ENCODE data around the gene EML1. TPM values are rescaled to one million over a fixed set of nuclear protein-coding genes. Genes with fewer than 3 reads are reported as not detected.

EML1 gene
- polyA plus RNA-seq, 2 donors = 3.1 to 4.4 TPM

DNA sequence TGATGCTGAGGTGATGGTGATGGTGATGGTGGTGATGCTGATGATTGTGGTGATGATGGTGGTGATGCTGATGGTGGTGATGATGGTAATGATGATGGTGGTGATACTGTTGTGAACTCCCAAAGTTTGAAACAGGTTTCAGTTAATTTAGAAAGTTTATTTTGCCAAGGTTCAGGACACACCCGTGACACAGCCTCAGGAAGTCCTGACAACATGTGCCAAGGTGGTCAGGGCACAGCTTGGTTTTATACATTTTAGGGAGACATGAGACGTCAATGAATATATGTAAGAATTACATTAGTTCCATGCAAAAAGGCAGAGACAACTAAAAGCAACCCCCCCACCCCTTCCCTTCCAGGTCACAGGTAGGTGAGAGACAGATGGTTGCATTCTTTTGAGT, 159.2 kb downstream of the EML1 start:
- Histone ChIP-seq H3K4me3 (ENCODE audit: low read depth in 1 of 2, low read length in 2 of 2) (no peak overlapping the region), H3K36me3 (ENCODE audit: control insufficient read depth in 2 of 2, insufficient read depth in 2 of 2, low read length in 1 of 2) (no peaks in the 10 kb centered on the region), H3K27ac (ENCODE audit: low read depth in 2 of 2, low read length in 1 of 2) (no peak overlapping the region), H3K4me1 (ENCODE audit: control insufficient read depth in 2 of 2, insufficient read depth in 2 of 2, low read length in 1 of 2) (peaks cover 0 to 2% of the 10 kb centered on the region in 2 donors), H3K9me3 (ENCODE audit: control insufficient read depth in 2 of 2, insufficient read depth in 1 of 2, low read depth in 1 of 2, low read length in 1 of 2) (no peaks in the 10 kb centered on the region), H3K27me3 (ENCODE audit: control insufficient read depth in 1 of 2, insufficient read depth in 2 of 2, low read length in 2 of 2) (no peaks in the 10 kb centered on the region)
- 40 to 46% methylated on average over 2 of the region's 2 CpGs for WGBS, 2 donors

GRCh38 chr14:99955826-99956455, 162.7 kb downstream of the EML1 start:
- H3K36me3 ChIP-seq (ENCODE audit: control insufficient read depth in 2 of 2, insufficient read depth in 2 of 2, low read length in 1 of 2) = no peaks in the 10 kb centered on the region
- no peak overlapping the region for H3K4me3 ChIP-seq (ENCODE audit: low read depth in 1 of 2, low read length in 2 of 2)
- H3K9me3 ChIP-seq (ENCODE audit: control insufficient read depth in 2 of 2, insufficient read depth in 1 of 2, low read depth in 1 of 2, low read length in 1 of 2) = no peaks in the 10 kb centered on the region
- no peak overlapping the region for H3K27ac ChIP-seq (ENCODE audit: low read depth in 2 of 2, low read length in 1 of 2)
- 85 to 92% methylated on average over 7 of the region's 7 CpGs for WGBS, 2 donors
- no peaks in the 10 kb centered on the region for H3K4me1 ChIP-seq (ENCODE audit: control insufficient read depth in 2 of 2, insufficient read depth in 2 of 2, low read length in 1 of 2)
- no peaks in the 10 kb centered on the region for H3K27me3 ChIP-seq (ENCODE audit: control insufficient read depth in 1 of 2, insufficient read depth in 2 of 2, low read length in 2 of 2)

DNA sequence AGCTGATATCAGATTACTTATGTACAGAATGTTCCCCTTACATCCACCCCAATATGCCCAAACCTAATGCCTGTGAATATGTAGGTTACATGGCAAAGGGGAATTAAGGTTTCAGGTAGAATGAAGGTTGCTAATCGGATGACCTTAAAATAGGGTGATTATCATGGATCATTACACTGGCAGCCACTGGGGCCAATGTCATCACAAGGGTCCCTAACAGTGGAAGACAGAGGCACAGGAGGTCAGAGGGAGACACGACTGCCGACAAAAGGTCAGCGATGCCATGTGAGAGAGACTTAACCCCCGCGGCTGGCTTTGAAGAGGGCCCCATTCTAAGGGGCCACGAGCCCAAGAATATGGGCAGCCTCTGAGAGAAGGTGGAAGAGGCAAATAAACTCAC, 165.2 kb downstream of the EML1 start:
- 74 to 77% methylated on average over 7 of the region's 7 CpGs for WGBS, 2 donors

GRCh38 chr14:99961826-99962518, 168.8 kb downstream of the EML1 start:
- H3K27me3 ChIP-seq (ENCODE audit: control insufficient read depth in 1 of 2, insufficient read depth in 2 of 2, low read length in 2 of 2) = no peaks in the 10 kb centered on the region
- H3K27ac ChIP-seq (ENCODE audit: low read depth in 2 of 2, low read length in 1 of 2) = no peak overlapping the region
- WGBS, 2 donors = 51 to 65% methylated on average over 18 of the region's 18 CpGs
- no peak overlapping the region for H3K4me3 ChIP-seq (ENCODE audit: low read depth in 1 of 2, low read length in 2 of 2)
- H3K9me3 ChIP-seq (ENCODE audit: control insufficient read depth in 2 of 2, insufficient read depth in 1 of 2, low read depth in 1 of 2, low read length in 1 of 2) = no peaks in the 10 kb centered on the region
- H3K4me1 ChIP-seq (ENCODE audit: control insufficient read depth in 2 of 2, insufficient read depth in 2 of 2, low read length in 1 of 2) = no peaks in the 10 kb centered on the region
- no peaks in the 10 kb centered on the region for H3K36me3 ChIP-seq (ENCODE audit: control insufficient read depth in 2 of 2, insufficient read depth in 2 of 2, low read length in 1 of 2)

More for the DNA sequence above, 165.2 kb downstream of the EML1 start:
- Histone ChIP-seq H3K27me3 (ENCODE audit: control insufficient read depth in 1 of 2, insufficient read depth in 2 of 2, low read length in 2 of 2) (no peaks in the 10 kb centered on the region), H3K36me3 (ENCODE audit: control insufficient read depth in 2 of 2, insufficient read depth in 2 of 2, low read length in 1 of 2) (no peaks in the 10 kb centered on the region), H3K9me3 (ENCODE audit: control insufficient read depth in 2 of 2, insufficient read depth in 1 of 2, low read depth in 1 of 2, low read length in 1 of 2) (no peaks in the 10 kb centered on the region), H3K4me1 (ENCODE audit: control insufficient read depth in 2 of 2, insufficient read depth in 2 of 2, low read length in 1 of 2) (no peaks in the 10 kb centered on the region), H3K4me3 (ENCODE audit: low read depth in 1 of 2, low read length in 2 of 2) (no peak overlapping the region), H3K27ac (ENCODE audit: low read depth in 2 of 2, low read length in 1 of 2) (no peak overlapping the region)

GRCh38 chr14:99964979-99965378, 171.8 kb downstream of the EML1 start:
- Histone ChIP-seq H3K27ac (ENCODE audit: low read depth in 2 of 2, low read length in 1 of 2) (no peak overlapping the region), H3K36me3 (ENCODE audit: control insufficient read depth in 2 of 2, insufficient read depth in 2 of 2, low read length in 1 of 2) (no peaks in the 10 kb centered on the region), H3K27me3 (ENCODE audit: control insufficient read depth in 1 of 2, insufficient read depth in 2 of 2, low read length in 2 of 2) (no peaks in the 10 kb centered on the region), H3K4me3 (ENCODE audit: low read depth in 1 of 2, low read length in 2 of 2) (no peak overlapping the region), H3K4me1 (ENCODE audit: control insufficient read depth in 2 of 2, insufficient read depth in 2 of 2, low read length in 1 of 2) (no peaks in the 10 kb centered on the region), H3K9me3 (ENCODE audit: control insufficient read depth in 2 of 2, insufficient read depth in 1 of 2, low read depth in 1 of 2, low read length in 1 of 2) (no peaks in the 10 kb centered on the region)
- WGBS, 2 donors = 65 to 78% methylated on average over 9 of the region's 9 CpGs

- Histone ChIP-seq H3K27ac (ENCODE audit: low read depth in 2 of 2, low read length in 1 of 2) (no peak overlapping the region), H3K4me3 (ENCODE audit: low read depth in 1 of 2, low read length in 2 of 2) (no peak overlapping the region), H3K4me1 (ENCODE audit: control insufficient read depth in 2 of 2, insufficient read depth in 2 of 2, low read length in 1 of 2) (no peaks in the 10 kb centered on the region), H3K9me3 (ENCODE audit: control insufficient read depth in 2 of 2, insufficient read depth in 1 of 2, low read depth in 1 of 2, low read length in 1 of 2) (no peaks in the 10 kb centered on the region), H3K36me3 (ENCODE audit: control insufficient read depth in 2 of 2, insufficient read depth in 2 of 2, low read length in 1 of 2) (no peaks in the 10 kb centered on the region), H3K27me3 (ENCODE audit: control insufficient read depth in 1 of 2, insufficient read depth in 2 of 2, low read length in 2 of 2) (no peaks in the 10 kb centered on the region)
- 87% methylated on average over 23 of the region's 23 CpGs for WGBS, 2 donors
Measured at GRCh38 chr14:99966037-99966835, 173.0 kb downstream of the EML1 start.

- WGBS, 2 donors = 79 to 80% methylated on average over 12 of the region's 12 CpGs
- no peaks in the 10 kb centered on the region for H3K9me3 ChIP-seq (ENCODE audit: control insufficient read depth in 2 of 2, insufficient read depth in 1 of 2, low read depth in 1 of 2, low read length in 1 of 2)
- H3K36me3 ChIP-seq (ENCODE audit: control insufficient read depth in 2 of 2, insufficient read depth in 2 of 2, low read length in 1 of 2) = no peaks in the 10 kb centered on the region
- H3K4me1 ChIP-seq (ENCODE audit: control insufficient read depth in 2 of 2, insufficient read depth in 2 of 2, low read length in 1 of 2) = no peaks in the 10 kb centered on the region
- no peaks in the 10 kb centered on the region for H3K27me3 ChIP-seq (ENCODE audit: control insufficient read depth in 1 of 2, insufficient read depth in 2 of 2, low read length in 2 of 2)
- no peak overlapping the region for H3K4me3 ChIP-seq (ENCODE audit: low read depth in 1 of 2, low read length in 2 of 2)
- no peak overlapping the region for H3K27ac ChIP-seq (ENCODE audit: low read depth in 2 of 2, low read length in 1 of 2)
Measured at GRCh38 chr14:99966912-99967311, 173.7 kb downstream of the EML1 start.

GRCh38 chr14:99968191-99968920, 175.1 kb downstream of the EML1 start:
- H3K36me3 ChIP-seq (ENCODE audit: control insufficient read depth in 2 of 2, insufficient read depth in 2 of 2, low read length in 1 of 2) = no peaks in the 10 kb centered on the region
- H3K4me3 ChIP-seq (ENCODE audit: low read depth in 1 of 2, low read length in 2 of 2) = no peak overlapping the region
- H3K4me1 ChIP-seq (ENCODE audit: control insufficient read depth in 2 of 2, insufficient read depth in 2 of 2, low read length in 1 of 2) = no peaks in the 10 kb centered on the region
- no peaks in the 10 kb centered on the region for H3K27me3 ChIP-seq (ENCODE audit: control insufficient read depth in 1 of 2, insufficient read depth in 2 of 2, low read length in 2 of 2)
- no peaks in the 10 kb centered on the region for H3K9me3 ChIP-seq (ENCODE audit: control insufficient read depth in 2 of 2, insufficient read depth in 1 of 2, low read depth in 1 of 2, low read length in 1 of 2)
- WGBS, 2 donors = 82 to 83% methylated on average over 11 of the region's 11 CpGs
- H3K27ac ChIP-seq (ENCODE audit: low read depth in 2 of 2, low read length in 1 of 2) = no peak overlapping the region

- Histone ChIP-seq H3K4me3 (ENCODE audit: low read depth in 1 of 2, low read length in 2 of 2) (no peak overlapping the region), H3K9me3 (ENCODE audit: control insufficient read depth in 2 of 2, insufficient read depth in 1 of 2, low read depth in 1 of 2, low read length in 1 of 2) (no peaks in the 10 kb centered on the region), H3K36me3 (ENCODE audit: control insufficient read depth in 2 of 2, insufficient read depth in 2 of 2, low read length in 1 of 2) (no peaks in the 10 kb centered on the region), H3K4me1 (ENCODE audit: control insufficient read depth in 2 of 2, insufficient read depth in 2 of 2, low read length in 1 of 2) (no peaks in the 10 kb centered on the region), H3K27me3 (ENCODE audit: control insufficient read depth in 1 of 2, insufficient read depth in 2 of 2, low read length in 2 of 2) (no peaks in the 10 kb centered on the region), H3K27ac (ENCODE audit: low read depth in 2 of 2, low read length in 1 of 2) (no peak overlapping the region)
- WGBS, 2 donors = 68% methylated on average over 5 of the region's 5 CpGs
Measured at GRCh38 chr14:99968941-99969340, 175.7 kb downstream of the EML1 start.
